ENCODE data around the gene EYA4. TPM values are rescaled to one million over a fixed set of nuclear protein-coding genes. Genes with fewer than 3 reads are reported as not detected.

The EYA4 gene
- total and polyA plus RNA-seq, 2 donors (not counting 3 experiments of a cell fraction or from before 2014, with no cell fraction given) = not detected

DNA sequence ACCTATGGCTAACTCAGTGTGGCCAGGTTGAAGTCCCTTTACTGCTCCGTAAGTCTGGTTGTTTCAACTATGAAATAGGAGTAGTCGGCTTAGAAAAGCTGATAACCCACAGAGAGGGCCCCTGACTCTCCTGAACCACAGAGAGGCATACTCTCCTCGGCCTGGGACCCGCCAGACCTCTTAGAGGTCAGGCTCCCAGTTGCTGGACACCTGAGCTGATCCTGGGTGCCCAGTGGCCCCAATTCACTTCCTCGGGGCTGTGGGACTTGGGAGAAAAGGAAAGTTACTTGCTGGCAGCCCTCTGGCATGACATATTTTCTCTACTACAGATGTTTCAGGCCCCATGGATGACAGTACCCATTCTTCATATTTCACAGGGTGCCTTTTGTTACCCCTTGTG lies 34.2 kb upstream of the EYA4 start:
- CTCF ChIA-PET = no interaction called here
- FAIRE-seq = no peak
- no peak overlapping the region for H3K4me2 ChIP-seq (ENCODE audit: insufficient read depth, low read length)
- TF ChIP-seq POLR2A (IDR thresholded peaks at IDR 0.05; ENCODE audit: low read depth, low read length) (no peak), EZH2 (IDR thresholded peaks at IDR 0.05; ENCODE audit: borderline replicate concordance, low read depth, low read length, severe bottlenecking) (no peak), GATA2 (IDR thresholded peaks at IDR 0.05; ENCODE audit: insufficient read depth, insufficient read length, low read depth, low read length) (no peak), FOS (IDR thresholded peaks at IDR 0.05; ENCODE audit: borderline replicate concordance, insufficient read depth, low read length) (no peak), POLR2AphosphoS5 (IDR thresholded peaks at IDR 0.05; ENCODE audit: insufficient read depth, low read depth, low read length) (no peak)
- TF ChIP-seq, protein P1, sequence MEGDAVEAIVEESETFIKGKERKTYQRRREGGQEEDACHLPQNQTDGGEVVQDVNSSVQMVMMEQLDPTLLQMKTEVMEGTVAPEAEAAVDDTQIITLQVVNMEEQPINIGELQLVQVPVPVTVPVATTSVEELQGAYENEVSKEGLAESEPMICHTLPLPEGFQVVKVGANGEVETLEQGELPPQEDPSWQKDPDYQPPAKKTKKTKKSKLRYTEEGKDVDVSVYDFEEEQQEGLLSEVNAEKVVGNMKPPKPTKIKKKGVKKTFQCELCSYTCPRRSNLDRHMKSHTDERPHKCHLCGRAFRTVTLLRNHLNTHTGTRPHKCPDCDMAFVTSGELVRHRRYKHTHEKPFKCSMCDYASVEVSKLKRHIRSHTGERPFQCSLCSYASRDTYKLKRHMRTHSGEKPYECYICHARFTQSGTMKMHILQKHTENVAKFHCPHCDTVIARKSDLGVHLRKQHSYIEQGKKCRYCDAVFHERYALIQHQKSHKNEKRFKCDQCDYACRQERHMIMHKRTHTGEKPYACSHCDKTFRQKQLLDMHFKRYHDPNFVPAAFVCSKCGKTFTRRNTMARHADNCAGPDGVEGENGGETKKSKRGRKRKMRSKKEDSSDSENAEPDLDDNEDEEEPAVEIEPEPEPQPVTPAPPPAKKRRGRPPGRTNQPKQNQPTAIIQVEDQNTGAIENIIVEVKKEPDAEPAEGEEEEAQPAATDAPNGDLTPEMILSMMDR (IDR thresholded peaks at IDR 0.05; ENCODE audit: extremely low read depth in 1 of 2, insufficient read depth in 1 of 2, low read depth in 1 of 2, low read length in 2 of 2) = no peak
- H3K9ac ChIP-seq (replicated peaks; ENCODE audit: extremely low read depth, insufficient read depth, low read length) = no peak overlapping the region
- no peak overlapping the region for H3K4me3 ChIP-seq (replicated peaks in 1 of 3; ENCODE audit: insufficient read depth in 1 of 3, low read depth in 1 of 3, low read length in 3 of 3)
- no peak overlapping the region for H2AFZ ChIP-seq (ENCODE audit: low read depth, low read length)
- no peaks in the 10 kb centered on the region for H3K27me3 ChIP-seq (ENCODE audit: control insufficient read depth in 2 of 2, insufficient read depth in 2 of 2, low read length in 2 of 2)
- H4K20me1 ChIP-seq (replicated peaks; ENCODE audit: control insufficient read depth, extremely low read depth, insufficient read depth, low read length) = no peaks in the 10 kb centered on the region
- H3K27ac ChIP-seq (ENCODE audit: insufficient read depth, low read depth, low read length) = no peak overlapping the region
- no peaks in the 10 kb centered on the region for H3K36me3 ChIP-seq (ENCODE audit: control insufficient read depth in 2 of 2, extremely low read depth in 1 of 2, insufficient read depth in 2 of 2, low read length in 2 of 2)
- intact Hi-C loops (cut with micrococcal nuclease) (no loop called here), dilution Hi-C loops (cut with MboI; ENCODE audit: extremely low pct_ligation_motif_present, low sequenced_read_pairs) (no loop called here)
- POLR2A ChIA-PET = no interaction called here
- no peaks in the 10 kb centered on the region for H3K9me3 ChIP-seq (replicated peaks; ENCODE audit: control insufficient read depth, insufficient read depth, low read length)
- no peaks in the 10 kb centered on the region for H3K79me2 ChIP-seq (ENCODE audit: control insufficient read depth, insufficient read depth, low read length)
- no peak for DNase-seq (ENCODE audit: low read depth, low spot score)
- H3K9me1 ChIP-seq (replicated peaks; ENCODE audit: control insufficient read depth, extremely low read depth, insufficient read depth, low read length) = no peaks in the 10 kb centered on the region
- BruUV-seq (replicated peaks) = no TSS peak
- no peaks in the 10 kb centered on the region for H3K4me1 ChIP-seq (ENCODE audit: control insufficient read depth, extremely low read depth, insufficient read depth, low read length)

DNA sequence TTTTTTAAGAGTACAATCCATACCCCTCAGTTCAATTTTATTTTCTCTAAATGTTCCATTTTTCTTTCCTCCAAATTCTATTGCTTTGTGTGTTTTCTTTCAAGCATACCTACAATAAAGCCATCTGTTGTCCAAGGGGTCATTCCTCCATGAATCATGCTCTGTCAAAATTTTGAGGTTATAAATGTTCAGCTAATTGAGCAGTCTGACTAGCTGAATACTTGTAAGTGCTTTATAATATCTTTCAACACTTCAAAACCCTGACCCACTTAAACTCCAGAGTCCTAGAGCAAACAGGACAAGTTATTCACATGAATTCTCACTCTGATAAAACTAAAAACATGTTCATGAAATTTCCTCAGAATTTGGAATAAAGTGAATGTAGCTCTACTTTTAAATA lies 33.4 kb upstream of the EYA4 start:
- CTCF ChIA-PET = interaction anchor here (1.9 kb wide), 1 partner anchor 23 kb away, joined by 6 read pairs; no protein-coding TSS in a partner anchor
- POLR2A ChIA-PET = interaction anchor here (0.5 kb wide), 1 partner anchor 142 kb away, joined by 12 read pairs; no protein-coding TSS in a partner anchor
- FAIRE-seq = no peak
- DNase-seq (ENCODE audit: low read depth, low spot score) = no peak
- no peak overlapping the region for H3K4me2 ChIP-seq (ENCODE audit: insufficient read depth, low read length)
- intact Hi-C loops (cut with micrococcal nuclease) (no loop called here), dilution Hi-C loops (cut with MboI; ENCODE audit: extremely low pct_ligation_motif_present, low sequenced_read_pairs) (no loop called here)
- no peaks in the 10 kb centered on the region for H3K4me1 ChIP-seq (ENCODE audit: control insufficient read depth, extremely low read depth, insufficient read depth, low read length)
- H3K9ac ChIP-seq (replicated peaks; ENCODE audit: extremely low read depth, insufficient read depth, low read length) = no peak overlapping the region
- H4K20me1 ChIP-seq (replicated peaks; ENCODE audit: control insufficient read depth, extremely low read depth, insufficient read depth, low read length) = no peaks in the 10 kb centered on the region
- no peaks in the 10 kb centered on the region for H3K36me3 ChIP-seq (ENCODE audit: control insufficient read depth in 2 of 2, extremely low read depth in 1 of 2, insufficient read depth in 2 of 2, low read length in 2 of 2)
- H2AFZ ChIP-seq (ENCODE audit: low read depth, low read length) = no peak overlapping the region
- H3K79me2 ChIP-seq (ENCODE audit: control insufficient read depth, insufficient read depth, low read length) = no peaks in the 10 kb centered on the region
- TF ChIP-seq, protein P2, sequence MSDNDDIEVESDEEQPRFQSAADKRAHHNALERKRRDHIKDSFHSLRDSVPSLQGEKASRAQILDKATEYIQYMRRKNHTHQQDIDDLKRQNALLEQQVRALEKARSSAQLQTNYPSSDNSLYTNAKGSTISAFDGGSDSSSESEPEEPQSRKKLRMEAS (IDR thresholded peaks at IDR 0.05; ENCODE audit: insufficient read depth, insufficient read length) = no peak
- TF ChIP-seq POLR2AphosphoS5 (IDR thresholded peaks at IDR 0.05; ENCODE audit: insufficient read depth, low read depth, low read length) = no peak
- no peak for TF ChIP-seq POLR2A (IDR thresholded peaks at IDR 0.05; ENCODE audit: low read depth, low read length)
- no peak for TF ChIP-seq JUN (IDR thresholded peaks at IDR 0.05; ENCODE audit: borderline replicate concordance, insufficient read depth, insufficient read length, low read depth)
- TF ChIP-seq EZH2 (IDR thresholded peaks at IDR 0.05; ENCODE audit: borderline replicate concordance, low read depth, low read length, severe bottlenecking) = no peak
- TF ChIP-seq FOS (IDR thresholded peaks at IDR 0.05; ENCODE audit: borderline replicate concordance, insufficient read depth, low read length) = no peak
- TF ChIP-seq GATA2 (IDR thresholded peaks at IDR 0.05; ENCODE audit: insufficient read depth, insufficient read length, low read depth, low read length) = no peak
- no peak for TF ChIP-seq MYC (IDR thresholded peaks at IDR 0.05; ENCODE audit: low read depth, low read length)
- TF ChIP-seq, protein P1 (IDR thresholded peaks at IDR 0.05; ENCODE audit: extremely low read depth in 1 of 2, insufficient read depth in 1 of 2, low read depth in 1 of 2, low read length in 2 of 2) = no peak
- BruUV-seq (replicated peaks) = no TSS peak
- H3K9me3 ChIP-seq (replicated peaks; ENCODE audit: control insufficient read depth, insufficient read depth, low read length) = no peaks in the 10 kb centered on the region
- H3K9me1 ChIP-seq (replicated peaks; ENCODE audit: control insufficient read depth, extremely low read depth, insufficient read depth, low read length) = no peaks in the 10 kb centered on the region
- H3K27me3 ChIP-seq (ENCODE audit: control insufficient read depth in 2 of 2, insufficient read depth in 2 of 2, low read length in 2 of 2) = no peaks in the 10 kb centered on the region
- no peak overlapping the region for H3K27ac ChIP-seq (ENCODE audit: insufficient read depth, low read depth, low read length)
- H3K4me3 ChIP-seq (replicated peaks in 1 of 3; ENCODE audit: insufficient read depth in 1 of 3, low read depth in 1 of 3, low read length in 3 of 3) = no peak overlapping the region
